GM23338 (cell line): ENCODE data around the gene TMEM161B.

Experiments
- CREB1 ChIP-seq: fragments of 250-450 bp; sonication (Bioruptor Pico); IDR thresholded peaks from 2 replicates; pipeline ENCODE4 v1.5.0; 2020; ENCODE audit warnings: low read depth, mild to moderate bottlenecking, moderate library complexity
- EZH2 ChIP-seq: fragments of 200-600 bp; sonication (generic); IDR thresholded peaks from one replicate; pipeline ENCODE4 v1.8.0; 2017; ENCODE audit warnings: antibody characterized with exemption, mild to moderate bottlenecking, low read depth; ENCODE audit not compliant: unreplicated experiment
- EZH2phosphoT487 ChIP-seq: fragments of 200-600 bp; sonication (generic); IDR thresholded peaks from one replicate; pipeline ENCODE4 v1.8.1; 2018; ENCODE audit warnings: antibody characterized with exemption; ENCODE audit not compliant: unreplicated experiment
- JUNB ChIP-seq: IDR thresholded peaks from one replicate; pipeline ENCODE4 v1.6.1; 2016; ENCODE audit warnings: antibody characterized with exemption; ENCODE audit not compliant: unreplicated experiment
- NANOG ChIP-seq: IDR thresholded peaks from 2 replicates; pipeline ENCODE4 v1.6.1; 2016; ENCODE audit warnings: antibody characterized with exemption, borderline replicate concordance
- POLR2AphosphoS5 ChIP-seq: IDR thresholded peaks from 2 replicates; pipeline ENCODE4 v1.6.1; 2016; ENCODE audit warnings: antibody characterized with exemption, low read depth
- ZNF331 ChIP-seq: fragments of 250-450 bp; sonication (Bioruptor Pico); IDR thresholded peaks from 2 replicates; pipeline ENCODE4 v1.5.0; 2020; ENCODE audit warnings: low read depth, mild to moderate bottlenecking, moderate library complexity
- TF ChIP-seq, protein P1 (sequence below), 2 experiments: fragments of 200-600 bp in 1 of 2; sonication (generic) in 1 of 2; conservative IDR thresholded peaks; 2 replicates each; pipeline versions ENCODE4 v1.5.1 to v1.6.1; 2016 to 2017; ENCODE audit warnings: antibody characterized with exemption in 2 of 2, low read depth in 2 of 2, mild to moderate bottlenecking in 2 of 2, moderate library complexity in 1 of 2
- TF ChIP-seq, protein P2 (sequence below): IDR thresholded peaks from 2 replicates; pipeline ENCODE4 v1.6.1; 2016; ENCODE audit warnings: antibody characterized with exemption
- TF ChIP-seq, protein P3 (sequence below): IDR thresholded peaks from one replicate; pipeline ENCODE4 v1.6.1; 2018; ENCODE audit warnings: antibody characterized with exemption; ENCODE audit not compliant: unreplicated experiment

DNA sequence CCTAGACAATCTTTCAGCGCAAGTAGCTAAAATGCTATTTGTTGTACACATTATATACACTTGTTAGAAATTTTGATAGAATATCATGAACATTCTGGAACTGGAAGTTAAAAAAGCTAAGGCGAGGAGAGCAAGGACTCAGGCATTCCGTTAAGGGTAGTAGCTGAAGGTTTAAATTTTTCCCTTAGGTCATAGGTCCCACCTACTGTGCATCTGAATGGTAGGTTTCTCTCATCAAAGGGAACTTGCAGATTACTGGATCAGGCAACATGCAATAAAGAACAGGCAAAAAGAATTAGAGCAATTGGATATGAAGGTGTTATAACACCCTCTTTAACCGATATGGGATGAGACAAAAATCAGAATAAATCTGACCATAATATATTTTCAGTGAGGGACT, 32.8 kb downstream of the TMEM161B start:
- TF ChIP-seq, protein P1, sequence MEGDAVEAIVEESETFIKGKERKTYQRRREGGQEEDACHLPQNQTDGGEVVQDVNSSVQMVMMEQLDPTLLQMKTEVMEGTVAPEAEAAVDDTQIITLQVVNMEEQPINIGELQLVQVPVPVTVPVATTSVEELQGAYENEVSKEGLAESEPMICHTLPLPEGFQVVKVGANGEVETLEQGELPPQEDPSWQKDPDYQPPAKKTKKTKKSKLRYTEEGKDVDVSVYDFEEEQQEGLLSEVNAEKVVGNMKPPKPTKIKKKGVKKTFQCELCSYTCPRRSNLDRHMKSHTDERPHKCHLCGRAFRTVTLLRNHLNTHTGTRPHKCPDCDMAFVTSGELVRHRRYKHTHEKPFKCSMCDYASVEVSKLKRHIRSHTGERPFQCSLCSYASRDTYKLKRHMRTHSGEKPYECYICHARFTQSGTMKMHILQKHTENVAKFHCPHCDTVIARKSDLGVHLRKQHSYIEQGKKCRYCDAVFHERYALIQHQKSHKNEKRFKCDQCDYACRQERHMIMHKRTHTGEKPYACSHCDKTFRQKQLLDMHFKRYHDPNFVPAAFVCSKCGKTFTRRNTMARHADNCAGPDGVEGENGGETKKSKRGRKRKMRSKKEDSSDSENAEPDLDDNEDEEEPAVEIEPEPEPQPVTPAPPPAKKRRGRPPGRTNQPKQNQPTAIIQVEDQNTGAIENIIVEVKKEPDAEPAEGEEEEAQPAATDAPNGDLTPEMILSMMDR (conservative IDR thresholded peaks at IDR 0.05; ENCODE audit: low read depth in 2 of 2): no peak
- TF ChIP-seq EZH2 (no peak), EZH2phosphoT487 (no peak), JUNB (no peak), POLR2AphosphoS5 (no peak), CREB1 (no peak), NANOG (no peak), ZNF331 (CRISPR knock-in tag) (no peak)
- TF ChIP-seq, protein P2, sequence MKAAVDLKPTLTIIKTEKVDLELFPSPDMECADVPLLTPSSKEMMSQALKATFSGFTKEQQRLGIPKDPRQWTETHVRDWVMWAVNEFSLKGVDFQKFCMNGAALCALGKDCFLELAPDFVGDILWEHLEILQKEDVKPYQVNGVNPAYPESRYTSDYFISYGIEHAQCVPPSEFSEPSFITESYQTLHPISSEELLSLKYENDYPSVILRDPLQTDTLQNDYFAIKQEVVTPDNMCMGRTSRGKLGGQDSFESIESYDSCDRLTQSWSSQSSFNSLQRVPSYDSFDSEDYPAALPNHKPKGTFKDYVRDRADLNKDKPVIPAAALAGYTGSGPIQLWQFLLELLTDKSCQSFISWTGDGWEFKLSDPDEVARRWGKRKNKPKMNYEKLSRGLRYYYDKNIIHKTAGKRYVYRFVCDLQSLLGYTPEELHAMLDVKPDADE: no peak
- TF ChIP-seq, protein P3, sequence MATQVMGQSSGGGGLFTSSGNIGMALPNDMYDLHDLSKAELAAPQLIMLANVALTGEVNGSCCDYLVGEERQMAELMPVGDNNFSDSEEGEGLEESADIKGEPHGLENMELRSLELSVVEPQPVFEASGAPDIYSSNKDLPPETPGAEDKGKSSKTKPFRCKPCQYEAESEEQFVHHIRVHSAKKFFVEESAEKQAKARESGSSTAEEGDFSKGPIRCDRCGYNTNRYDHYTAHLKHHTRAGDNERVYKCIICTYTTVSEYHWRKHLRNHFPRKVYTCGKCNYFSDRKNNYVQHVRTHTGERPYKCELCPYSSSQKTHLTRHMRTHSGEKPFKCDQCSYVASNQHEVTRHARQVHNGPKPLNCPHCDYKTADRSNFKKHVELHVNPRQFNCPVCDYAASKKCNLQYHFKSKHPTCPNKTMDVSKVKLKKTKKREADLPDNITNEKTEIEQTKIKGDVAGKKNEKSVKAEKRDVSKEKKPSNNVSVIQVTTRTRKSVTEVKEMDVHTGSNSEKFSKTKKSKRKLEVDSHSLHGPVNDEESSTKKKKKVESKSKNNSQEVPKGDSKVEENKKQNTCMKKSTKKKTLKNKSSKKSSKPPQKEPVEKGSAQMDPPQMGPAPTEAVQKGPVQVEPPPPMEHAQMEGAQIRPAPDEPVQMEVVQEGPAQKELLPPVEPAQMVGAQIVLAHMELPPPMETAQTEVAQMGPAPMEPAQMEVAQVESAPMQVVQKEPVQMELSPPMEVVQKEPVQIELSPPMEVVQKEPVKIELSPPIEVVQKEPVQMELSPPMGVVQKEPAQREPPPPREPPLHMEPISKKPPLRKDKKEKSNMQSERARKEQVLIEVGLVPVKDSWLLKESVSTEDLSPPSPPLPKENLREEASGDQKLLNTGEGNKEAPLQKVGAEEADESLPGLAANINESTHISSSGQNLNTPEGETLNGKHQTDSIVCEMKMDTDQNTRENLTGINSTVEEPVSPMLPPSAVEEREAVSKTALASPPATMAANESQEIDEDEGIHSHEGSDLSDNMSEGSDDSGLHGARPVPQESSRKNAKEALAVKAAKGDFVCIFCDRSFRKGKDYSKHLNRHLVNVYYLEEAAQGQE: no peak
